Hepatocyte (in vitro differentiated cells): Measurements from ENCODE around the gene LRRTM3. TPM values are rescaled to one million over a fixed set of nuclear protein-coding genes. Genes with fewer than 3 reads are reported as not detected.

ENCODE experiments used
- DNase-seq: peaks from one replicate; pipeline ENCODE4 v3.0.0-alpha.2; 2016; ENCODE audit warnings: low spot score
- H2AFZ ChIP-seq: fragments of 200-600 bp; sonication (generic); 2 replicates; pipeline ENCODE4 v1.6.0; 2016; ENCODE audit warnings: antibody characterized with exemption, mild to moderate bottlenecking
- H3K27ac ChIP-seq: fragments of 200-600 bp; sonication (generic); 2 replicates; pipeline ENCODE4 v1.5.1; 2016; ENCODE audit warnings: mild to moderate bottlenecking
- H3K27me3 ChIP-seq: fragments of 200-600 bp; sonication (generic); 2 replicates; pipeline ENCODE4 v1.6.1; 2016
- H3K36me3 ChIP-seq: fragments of 200-600 bp; sonication (generic); replicated peaks from 2 replicates; pipeline ENCODE4 v1.5.1; 2016; ENCODE audit warnings: low read depth; ENCODE audit not compliant: insufficient read depth
- H3K4me1 ChIP-seq: fragments of 200-600 bp; sonication (generic); 2 replicates; pipeline ENCODE4 v1.5.1; 2016; ENCODE audit warnings: mild to moderate bottlenecking, moderate library complexity; ENCODE audit not compliant: insufficient read depth
- H3K4me2 ChIP-seq: fragments of 200-600 bp; sonication (generic); 2 replicates; pipeline ENCODE4 v1.6.0; 2016
- H3K4me3 ChIP-seq: fragments of 200-600 bp; sonication (generic); 2 replicates; pipeline ENCODE4 v1.5.1; 2016; ENCODE audit warnings: mild to moderate bottlenecking
- H3K79me2 ChIP-seq: fragments of 200-600 bp; sonication (generic); 2 replicates; pipeline ENCODE4 v1.6.0; 2017; ENCODE audit warnings: mild to moderate bottlenecking
- H3K9me2 ChIP-seq: fragments of 200-600 bp; sonication (generic); replicated peaks from 2 replicates; pipeline ENCODE4 v1.6.0; 2017; ENCODE audit warnings: mild to moderate bottlenecking; ENCODE audit not compliant: insufficient read depth
- H3K9me3 ChIP-seq: fragments of 200-600 bp; sonication (generic); 2 replicates; pipeline ENCODE4 v1.5.1; 2016; ENCODE audit warnings: low read depth, mild to moderate bottlenecking
- H4K20me1 ChIP-seq: fragments of 200-600 bp; sonication (generic); 2 replicates; pipeline ENCODE4 v1.6.0; 2016; ENCODE audit warnings: mild to moderate bottlenecking; ENCODE audit not compliant: insufficient read depth, poor library complexity, severe bottlenecking
- CTCF ChIP-seq: fragments of 200-600 bp; sonication (generic); IDR thresholded peaks from 2 replicates; pipeline ENCODE4 v1.5.1; 2016; ENCODE audit warnings: antibody characterized with exemption, mild to moderate bottlenecking; ENCODE audit not compliant: poor library complexity
- EZH2 ChIP-seq: fragments of 200-600 bp; sonication (generic); IDR thresholded peaks from 2 replicates; pipeline ENCODE4 v1.6.1; 2016; ENCODE audit warnings: antibody characterized with exemption, mild to moderate bottlenecking, borderline replicate concordance
- EZH2phosphoT487 ChIP-seq: fragments of 200-600 bp; sonication (generic); IDR thresholded peaks from one replicate; pipeline ENCODE4 v1.6.1; 2018; ENCODE audit warnings: antibody characterized with exemption, mild to moderate bottlenecking, low read depth, moderate library complexity; ENCODE audit not compliant: unreplicated experiment, severe bottlenecking
- WGBS: methylation state at CpG from one replicate; pipeline ENCODE4 v1.1.6; 2016; ENCODE audit warnings: low lambda C conversion rate; ENCODE audit errors: missing lambda C conversion rate; 5-methylcytosine and 5-hydroxymethylcytosine counted together
- polyA plus RNA-seq: library from polyadenylated mRNA; unstranded; fragments of >200 nt; fragmentation: Nextera tagmentation; extraction: Ambion mirVana; gene quantifications from 2 replicates; pipeline ENCODE4 v1.2.1, GENCODE V29; 2016
- total RNA-seq: library from RNA; depleted of rRNA; stranded (reverse); fragments of >200 nt; gene quantifications from 2 replicates; pipeline ENCODE4 v1.2.3, GENCODE V29; 2014

Gene LRRTM3
- total and polyA plus RNA-seq, 2 experiments from 2014 or later, result 0.68 to 0.77 TPM

- Histone ChIP-seq H3K9me3 (no peaks in the 10 kb centered on the region), H4K20me1 (no peaks in the 10 kb centered on the region), H3K27me3 (no peaks in the 10 kb centered on the region), H3K36me3 (no peaks in the 10 kb centered on the region), H2AFZ (no peak overlapping the region), H3K4me1 (no peaks in the 10 kb centered on the region), H3K4me3 (no peak overlapping the region), H3K27ac (no peak overlapping the region), H3K9me2 (no peaks in the 10 kb centered on the region), H3K79me2 (no peaks in the 10 kb centered on the region), H3K4me2 (no peak overlapping the region)
- TF ChIP-seq EZH2 (no peak), EZH2phosphoT487 (no peak), CTCF (no peak)
- WGBS, result 97% methylated on average over 1 of the region's 1 CpG
- no peak for DNase-seq
These were observed 218.7 kb downstream of the LRRTM3 start for GRCh38 chr10:67144530-67144929.
